HepG2 (cell line): ENCODE measurements around the gene TPD52L2. TPM values are rescaled to one million over a fixed set of nuclear protein-coding genes. Genes with fewer than 3 reads are reported as not detected.
A peak's percentile ranks its signal among the peaks of the same experiment; 100 is the strongest.

Experiments
- DPF2 ChIP-seq: sonication (generic); formaldehyde crosslinking; IDR thresholded peaks from 2 replicates; pipeline ENCODE4 v1.4.0; 2020; ENCODE audit warnings: mild to moderate bottlenecking, low read depth, missing genetic modification reagents, borderline replicate concordance
- ZNF274 ChIP-seq: sonication (generic); formaldehyde crosslinking; IDR thresholded peaks from 2 replicates; pipeline ENCODE4 v1.5.1; 2020; ENCODE audit warnings: mild to moderate bottlenecking, missing genetic modification reagents
- ZNF609 ChIP-seq: sonication (generic); formaldehyde crosslinking; IDR thresholded peaks from 2 replicates; pipeline ENCODE4 v1.4.0; 2020; ENCODE audit warnings: mild to moderate bottlenecking, missing genetic modification reagents, borderline replicate concordance
- ZNF687 ChIP-seq: sonication (generic); formaldehyde crosslinking; IDR thresholded peaks from 2 replicates; pipeline ENCODE4 v1.5.1; 2020; ENCODE audit warnings: mild to moderate bottlenecking, missing genetic modification reagents, moderate library complexity
- ZNF704 ChIP-seq: sonication (generic); formaldehyde crosslinking; IDR thresholded peaks from 2 replicates; pipeline ENCODE4 v1.8.1; 2023; ENCODE audit warnings: mild to moderate bottlenecking, inconsistent platforms, moderate library complexity, missing genetic modification reagents, borderline replicate concordance
- ZNF883 ChIP-seq: sonication (generic); formaldehyde crosslinking; IDR thresholded peaks from 2 replicates; pipeline ENCODE4 v1.5.1; 2020; ENCODE audit warnings: mild to moderate bottlenecking, missing genetic modification reagents; ENCODE audit errors: not compliant biosample characterization
- polyA plus RNA-seq, 8 experiments: library from polyadenylated mRNA; depleted of rRNA in 3 of 8; stranded (reverse) in 7 of 8; unstranded in 1 of 8; fragments of >200 nt; fragmentation: Illumina TruSeq in 4 of 8; extraction: Trizol in 4 of 8; gene quantifications; 2 replicates each; pipeline versions ENCODE4 v1.2.1 to v1.2.3, GENCODE V29; 2011 to 2016; ENCODE audit warnings: low read depth in 4 of 8, missing spikeins in 1 of 8, mixed read lengths in 1 of 8; ENCODE audit not compliant: insufficient read depth in 1 of 8
- total RNA-seq, 5 experiments: library from RNA; depleted of rRNA; stranded (reverse); fragments of >200 nt; fragmentation: Illumina TruSeq; extraction: Trizol; gene quantifications; 2 replicates each; pipeline ENCODE4 v1.2.3, GENCODE V29; 2016; ENCODE audit warnings: low read depth in 1 of 5

TPD52L2 gene
- total and polyA plus RNA-seq, 2 of the 13 experiments (the other 11 are each of a cell fraction or from before 2014, with no cell fraction given) = 156 to 184 TPM

DNA sequence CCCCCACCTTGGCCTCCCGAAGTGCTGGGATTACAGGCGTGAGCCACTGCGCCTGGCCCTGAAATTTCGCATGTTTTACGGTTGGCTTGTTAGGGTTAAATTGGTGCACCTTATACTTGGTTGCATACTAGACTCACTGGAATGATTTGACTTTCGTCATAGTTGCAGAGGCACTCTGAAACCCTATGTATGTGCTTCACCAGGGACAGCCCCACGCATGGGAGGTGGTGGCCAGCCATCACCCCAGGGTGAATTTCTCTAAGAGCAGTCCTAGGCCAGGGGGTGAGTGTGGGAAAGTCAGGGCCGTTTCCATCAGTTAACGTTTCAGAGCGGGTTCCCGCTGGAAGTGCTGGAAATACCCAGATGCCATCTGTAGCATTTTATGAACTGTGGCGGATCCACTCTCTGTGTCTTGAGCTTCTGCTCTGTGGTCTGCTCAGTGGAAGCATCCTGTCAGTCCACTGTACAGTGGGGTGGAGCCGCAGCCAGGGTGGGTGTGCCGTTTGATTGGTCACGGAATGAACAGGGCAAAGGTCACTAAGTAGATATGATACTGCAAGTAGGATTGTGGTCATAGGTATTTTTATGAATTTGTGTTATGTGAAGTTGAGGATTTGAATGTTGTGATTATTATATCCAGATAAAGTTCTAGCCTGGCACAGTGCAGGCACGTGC is 43.1 kb downstream of the TPD52L2 start (continued):
- TF ChIP-seq ZNF609 (CRISPR knock-in tag) = 0 out of 2 replicates have a peak, but pooled peaks have one; percentile 12
- TF ChIP-seq DPF2 = 0 out of 2 replicates have a peak, but pooled peaks have one; percentile 15
- TF ChIP-seq ZNF704 (CRISPR knock-in tag) = 0 out of 2 replicates have a peak, but pooled peaks have one; percentile 6
- 0 out of 2 replicates have a peak, but pooled peaks have one; percentile 40 for TF ChIP-seq ZNF274 (CRISPR knock-in tag)
- TF ChIP-seq ZNF883 (CRISPR knock-in tag) = no peak
- TF ChIP-seq ZNF687 (CRISPR knock-in tag) = peak; percentile 17; the same call in 1 of the 2 replicates
